PFSK-1 (cell line): Measurements from ENCODE around the gene IGFN1.

Experiments used
- FOXP2 ChIP-seq: optimal IDR thresholded peaks from 2 replicates; pipeline ENCODE3; 2011; ENCODE audit warnings: borderline replicate concordance, control low read depth, inconsistent platforms; ENCODE audit not compliant: insufficient read depth; ENCODE audit errors: extremely low read length, extremely low read depth
- POLR2AphosphoS5 ChIP-seq: IDR thresholded peaks from 2 replicates; pipeline ENCODE4 v1.6.1; 2012; ENCODE audit warnings: low read depth, mild to moderate bottlenecking, control low read depth, low read length, moderate library complexity
- REST ChIP-seq, 2 experiments: IDR thresholded peaks; 2 replicates each; pipeline versions ENCODE4 v1.6.1 to v1.8.0; 2011 to 2012; ENCODE audit warnings: low read depth in 2 of 2, low read length in 2 of 2, control low read depth in 1 of 2, inconsistent platforms in 1 of 2, mild to moderate bottlenecking in 1 of 2, moderate library complexity in 1 of 2; ENCODE audit not compliant: insufficient read depth in 1 of 2
- SIN3A ChIP-seq: IDR thresholded peaks from 2 replicates; pipeline ENCODE4 v1.6.1; 2012; ENCODE audit warnings: mild to moderate bottlenecking, low read length, moderate library complexity, borderline replicate concordance; ENCODE audit not compliant: insufficient read depth
- TAF1 ChIP-seq: IDR thresholded peaks from 2 replicates; pipeline ENCODE4 v1.6.1; 2012; ENCODE audit warnings: low read length, control low read depth, borderline replicate concordance; ENCODE audit not compliant: insufficient read depth

IGFN1 gene

GRCh38 chr1:201260648-201261311 lies 70.2 kb downstream of the IGFN1 start:
- TF ChIP-seq POLR2AphosphoS5 (no peak), SIN3A (no peak), TAF1 (no peak), REST (IDR thresholded peaks at IDR 0.05; ENCODE audit: insufficient read depth in 1 of 2, low read depth in 2 of 2, low read length in 2 of 2) (no peak), FOXP2 (no peak)

DNA sequence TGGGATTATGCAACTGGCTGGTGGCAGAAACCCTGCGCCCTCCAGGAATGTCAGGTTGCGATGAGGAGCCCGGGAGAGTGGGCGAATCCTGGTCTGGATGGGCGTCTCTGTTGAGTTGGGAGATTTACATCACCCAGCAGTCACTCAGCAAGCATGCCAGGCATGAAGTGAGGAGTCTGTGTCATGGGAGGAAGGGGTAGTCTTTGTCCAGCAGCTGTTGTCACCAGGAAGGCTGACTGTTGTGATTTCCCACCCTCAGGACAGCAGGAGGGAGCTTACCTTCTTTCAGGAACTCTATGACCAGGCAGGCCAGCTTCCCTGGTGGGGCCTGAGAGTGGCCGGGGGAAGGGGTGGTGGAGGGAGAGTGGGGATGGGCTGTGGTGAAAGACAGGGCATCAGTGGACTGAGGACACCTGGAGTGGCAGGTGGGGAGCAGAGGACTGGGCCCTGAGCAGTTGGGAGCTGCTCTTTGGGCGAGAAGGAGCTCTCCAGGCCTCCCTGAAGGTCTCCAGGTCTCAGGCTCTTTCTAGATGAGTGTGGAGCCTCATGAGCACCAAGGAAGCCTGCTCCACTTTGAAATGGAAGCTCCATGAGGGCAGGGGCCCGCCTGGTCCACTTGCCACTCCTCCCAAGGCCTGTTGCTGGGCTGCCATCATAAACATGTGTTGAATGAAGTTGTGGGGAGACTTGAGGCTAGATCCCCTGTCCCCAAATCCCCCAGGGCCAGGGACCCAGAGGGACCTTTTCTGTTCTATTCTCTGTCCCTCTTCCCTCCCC lies 71.3 kb downstream of the IGFN1 start:
- TF ChIP-seq REST (IDR thresholded peaks at IDR 0.05; ENCODE audit: insufficient read depth in 1 of 2, low read depth in 2 of 2, low read length in 2 of 2) = no peak
- TF ChIP-seq SIN3A = no peak
- no peak for TF ChIP-seq TAF1
- no peak for TF ChIP-seq FOXP2
- TF ChIP-seq POLR2AphosphoS5 = no peak

DNA sequence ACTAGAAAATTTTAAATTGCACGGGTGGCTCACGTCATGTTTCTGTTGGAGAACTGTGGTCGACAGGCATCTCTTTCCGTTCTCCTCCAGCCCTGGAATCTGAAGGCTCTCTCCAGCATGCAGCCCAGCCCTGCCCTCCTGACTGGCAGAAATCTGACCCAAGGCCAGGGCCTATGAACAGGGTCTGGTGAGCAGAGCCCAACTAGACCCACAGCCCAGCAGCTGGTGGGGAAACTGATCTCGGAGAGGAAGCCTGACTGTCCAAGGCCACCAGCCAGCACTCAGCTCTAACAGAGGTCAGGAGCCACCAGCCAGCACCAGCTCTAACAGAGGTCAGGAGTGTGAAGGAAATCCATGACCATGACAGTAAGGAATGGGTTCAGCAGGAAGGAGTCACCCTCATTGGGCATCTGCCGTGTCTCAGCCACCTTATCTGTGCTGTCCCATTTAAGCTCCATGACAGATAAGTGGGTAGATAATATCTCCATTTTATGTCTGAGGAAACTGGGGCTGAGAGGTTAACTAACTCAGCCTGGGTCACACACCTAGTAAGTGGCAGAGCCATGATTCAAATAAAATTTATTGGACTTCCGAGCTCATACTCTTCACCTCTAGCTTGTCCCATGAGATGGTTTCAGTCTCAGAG lies 72.5 kb downstream of the IGFN1 start:
- TF ChIP-seq REST (IDR thresholded peaks at IDR 0.05; ENCODE audit: insufficient read depth in 1 of 2, low read depth in 2 of 2, low read length in 2 of 2) = no peak
- no peak for TF ChIP-seq TAF1
- no peak for TF ChIP-seq POLR2AphosphoS5
- no peak for TF ChIP-seq FOXP2
- no peak for TF ChIP-seq SIN3A

- TF ChIP-seq REST (IDR thresholded peaks at IDR 0.05; ENCODE audit: insufficient read depth in 1 of 2, low read depth in 2 of 2, low read length in 2 of 2) (no peak), SIN3A (no peak), TAF1 (no peak), POLR2AphosphoS5 (no peak), FOXP2 (no peak)
Measured at GRCh38 chr1:201264072-201264471, 73.4 kb downstream of the IGFN1 start.
